ENCODE data around the gene STK36. TPM values are rescaled to one million over a fixed set of nuclear protein-coding genes. Genes with fewer than 3 reads are reported as not detected.

The STK36 gene
- total RNA-seq, 2 experiments from 2014 or later = 9.7 to 21.1 TPM

DNA sequence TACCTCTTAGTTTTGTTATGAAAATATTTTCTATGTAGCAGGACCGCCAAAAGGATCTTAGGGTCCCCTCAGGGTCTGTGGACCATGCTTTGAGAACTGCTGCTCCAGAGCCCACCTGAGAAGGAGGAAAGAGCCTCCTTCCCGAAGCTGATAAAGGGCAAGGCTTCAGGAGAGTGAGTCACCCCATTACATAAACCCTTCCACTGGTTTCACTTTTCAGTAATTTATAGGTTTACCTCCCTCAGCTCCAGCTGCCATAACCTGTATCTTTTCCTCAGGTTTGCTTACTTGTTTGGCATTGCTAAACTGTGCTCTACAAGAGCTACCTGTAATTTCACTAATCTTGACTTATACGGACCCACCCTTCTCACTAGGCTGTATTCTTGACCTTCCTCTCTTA lies 45.4 kb downstream of the STK36 start:
- Histone ChIP-seq H3K79me2 (ENCODE audit: insufficient read depth, low read depth, low read length) (peaks cover 61% of the 10 kb centered on the region), H2AFZ (ENCODE audit: low read length) (no peak overlapping the region), H3K36me3 (ENCODE audit: insufficient read depth, low read length) (peaks cover 67% of the 10 kb centered on the region), H3K4me2 (ENCODE audit: low read length) (no peak overlapping the region), H3K9me3 (ENCODE audit: low read length) (no peaks in the 10 kb centered on the region), H3K9me2 (ENCODE audit: insufficient read depth, low read length) (no peaks in the 10 kb centered on the region), H3K27ac (ENCODE audit: low read depth, low read length, poor library complexity, severe bottlenecking) (no peak overlapping the region), H4K20me1 (ENCODE audit: insufficient read depth, low read length) (0 out of 2 replicates have a peak, but pooled peaks cover 5% of the 10 kb centered on the region), H3K4me1 (ENCODE audit: insufficient read depth, low read length, poor library complexity, severe bottlenecking) (peaks cover 18% of the 10 kb centered on the region), H3K4me3 (ENCODE audit: low read depth, low read length, poor library complexity, severe bottlenecking) (no peak overlapping the region)
- ChIA-PET POLR2A (interaction anchor here (0.5 to 0.9 kb wide), 2 partner anchors 13 to 340 kb away, joined by 3 to 4 read pairs; no protein-coding TSS in a partner anchor), CTCF (ENCODE audit: unreplicated experiment) (no interaction called here)
- no peak for TF ChIP-seq EZH2phosphoT487 (IDR thresholded peaks at IDR 0.05; ENCODE audit: borderline replicate concordance, low read depth, low read length)
- TF ChIP-seq, protein P1, sequence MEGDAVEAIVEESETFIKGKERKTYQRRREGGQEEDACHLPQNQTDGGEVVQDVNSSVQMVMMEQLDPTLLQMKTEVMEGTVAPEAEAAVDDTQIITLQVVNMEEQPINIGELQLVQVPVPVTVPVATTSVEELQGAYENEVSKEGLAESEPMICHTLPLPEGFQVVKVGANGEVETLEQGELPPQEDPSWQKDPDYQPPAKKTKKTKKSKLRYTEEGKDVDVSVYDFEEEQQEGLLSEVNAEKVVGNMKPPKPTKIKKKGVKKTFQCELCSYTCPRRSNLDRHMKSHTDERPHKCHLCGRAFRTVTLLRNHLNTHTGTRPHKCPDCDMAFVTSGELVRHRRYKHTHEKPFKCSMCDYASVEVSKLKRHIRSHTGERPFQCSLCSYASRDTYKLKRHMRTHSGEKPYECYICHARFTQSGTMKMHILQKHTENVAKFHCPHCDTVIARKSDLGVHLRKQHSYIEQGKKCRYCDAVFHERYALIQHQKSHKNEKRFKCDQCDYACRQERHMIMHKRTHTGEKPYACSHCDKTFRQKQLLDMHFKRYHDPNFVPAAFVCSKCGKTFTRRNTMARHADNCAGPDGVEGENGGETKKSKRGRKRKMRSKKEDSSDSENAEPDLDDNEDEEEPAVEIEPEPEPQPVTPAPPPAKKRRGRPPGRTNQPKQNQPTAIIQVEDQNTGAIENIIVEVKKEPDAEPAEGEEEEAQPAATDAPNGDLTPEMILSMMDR (conservative IDR thresholded peaks at IDR 0.05; ENCODE audit: low read length) = no peak
- no TSS peak for BruUV-seq (replicated peaks)
- DNase-seq (ENCODE audit: low spot score) = no peak
- intact Hi-C loops (cut with micrococcal nuclease; ENCODE audit: unreplicated experiment) = no loop called here

DNA sequence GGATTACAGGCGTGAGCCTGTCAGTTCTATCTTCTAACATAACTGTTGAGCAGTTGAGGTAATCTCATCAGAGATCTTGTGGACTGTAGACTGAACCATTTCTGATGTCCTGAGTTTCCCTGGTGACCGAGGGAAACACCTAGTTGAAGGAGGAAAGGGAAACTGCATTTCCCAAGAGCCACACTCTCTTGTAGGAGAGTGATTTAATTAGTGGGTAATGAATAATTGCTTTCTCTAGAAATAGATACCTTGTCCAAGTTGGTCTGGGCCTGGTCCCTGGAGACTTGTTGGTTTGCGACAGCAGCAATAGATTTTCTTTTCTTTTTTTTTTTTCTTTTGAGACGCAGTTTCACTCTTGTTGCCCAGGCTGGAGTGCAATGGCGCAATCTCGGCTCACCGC lies 46.2 kb downstream of the STK36 start:
- intact Hi-C loops (cut with micrococcal nuclease; ENCODE audit: unreplicated experiment) = no loop called here
- Histone ChIP-seq H3K27ac (ENCODE audit: low read depth, low read length, poor library complexity, severe bottlenecking) (no peak overlapping the region), H3K4me3 (ENCODE audit: low read depth, low read length, poor library complexity, severe bottlenecking) (no peak overlapping the region), H3K9me3 (ENCODE audit: low read length) (no peaks in the 10 kb centered on the region), H3K36me3 (ENCODE audit: insufficient read depth, low read length) (peaks cover 60% of the 10 kb centered on the region), H3K4me1 (ENCODE audit: insufficient read depth, low read length, poor library complexity, severe bottlenecking) (peaks cover 11% of the 10 kb centered on the region), H3K9me2 (ENCODE audit: insufficient read depth, low read length) (no peaks in the 10 kb centered on the region), H3K4me2 (ENCODE audit: low read length) (no peak overlapping the region), H3K79me2 (ENCODE audit: insufficient read depth, low read depth, low read length) (peaks cover 61% of the 10 kb centered on the region), H2AFZ (ENCODE audit: low read length) (no peak overlapping the region), H4K20me1 (ENCODE audit: insufficient read depth, low read length) (0 out of 2 replicates have a peak, but pooled peaks cover 5% of the 10 kb centered on the region)
- DNase-seq (ENCODE audit: low spot score) = no peak
- TF ChIP-seq, protein P1 (conservative IDR thresholded peaks at IDR 0.05; ENCODE audit: low read length) = no peak
- no peak for TF ChIP-seq EZH2phosphoT487 (IDR thresholded peaks at IDR 0.05; ENCODE audit: borderline replicate concordance, low read depth, low read length)
- ChIA-PET POLR2A (interaction anchor here (0.9 kb wide), 1 partner anchor 12 kb away, joined by 3 read pairs; no protein-coding TSS in a partner anchor), CTCF (ENCODE audit: unreplicated experiment) (no interaction called here)
- no TSS peak for BruUV-seq (replicated peaks)

DNA sequence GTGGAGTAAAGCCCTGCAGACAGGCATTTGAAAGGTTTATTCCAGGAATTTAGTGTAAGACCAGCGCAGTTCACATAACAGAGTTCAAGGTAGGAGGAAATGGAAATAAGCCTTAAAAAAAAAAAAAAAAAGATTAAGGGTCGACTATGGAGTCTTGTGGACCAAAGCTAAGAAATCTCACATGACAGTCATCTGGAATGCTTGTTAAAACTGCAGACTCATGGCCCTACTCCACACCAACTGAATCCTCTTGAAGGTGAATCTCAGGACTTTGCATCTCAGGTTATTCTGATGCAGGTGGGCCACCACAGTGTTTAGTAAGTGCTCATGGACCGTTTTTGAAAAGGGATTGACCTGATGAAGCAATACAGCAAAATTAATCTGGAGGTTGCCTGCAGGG lies 47.6 kb downstream of the STK36 start:
- no peaks in the 10 kb centered on the region for H4K20me1 ChIP-seq (ENCODE audit: insufficient read depth, low read length)
- H2AFZ ChIP-seq (ENCODE audit: low read length) = no peak overlapping the region
- peaks cover 62% of the 10 kb centered on the region for H3K36me3 ChIP-seq (ENCODE audit: insufficient read depth, low read length)
- intact Hi-C loops (cut with micrococcal nuclease; ENCODE audit: unreplicated experiment) = no loop called here
- BruUV-seq (replicated peaks) = no TSS peak
- ChIA-PET CTCF (ENCODE audit: unreplicated experiment) (no interaction called here), POLR2A (no interaction called here)
- H3K9me2 ChIP-seq (ENCODE audit: insufficient read depth, low read length) = no peaks in the 10 kb centered on the region
- no peak overlapping the region for H3K27ac ChIP-seq (ENCODE audit: low read depth, low read length, poor library complexity, severe bottlenecking)
- H3K79me2 ChIP-seq (ENCODE audit: insufficient read depth, low read depth, low read length) = peaks cover 61% of the 10 kb centered on the region
- no peak overlapping the region for H3K4me3 ChIP-seq (ENCODE audit: low read depth, low read length, poor library complexity, severe bottlenecking)
- no peak for DNase-seq (ENCODE audit: low spot score)
- H3K4me2 ChIP-seq (ENCODE audit: low read length) = no peak overlapping the region
- no peak for TF ChIP-seq EZH2phosphoT487 (IDR thresholded peaks at IDR 0.05; ENCODE audit: borderline replicate concordance, low read depth, low read length)
- TF ChIP-seq, protein P1 (conservative IDR thresholded peaks at IDR 0.05; ENCODE audit: low read length) = no peak
- no peaks in the 10 kb centered on the region for H3K4me1 ChIP-seq (ENCODE audit: insufficient read depth, low read length, poor library complexity, severe bottlenecking)
- H3K9me3 ChIP-seq (ENCODE audit: low read length) = no peaks in the 10 kb centered on the region
